HG02973 (cell line): ENCODE measurements around the gene RIC1.
"Not testable (repeated sequence)": the region's sequence is repeated elsewhere in the genome, so short reads cannot be mapped to it uniquely, and the experiment has no call there.

Experiments used
- ATAC-seq: cut with Tn5 transposase; IDR thresholded peaks from one replicate; pipeline ENCODE4 v1.9.1; 2021; ENCODE audit warnings: moderate library complexity; ENCODE audit not compliant: unreplicated experiment

RIC1 gene

DNA sequence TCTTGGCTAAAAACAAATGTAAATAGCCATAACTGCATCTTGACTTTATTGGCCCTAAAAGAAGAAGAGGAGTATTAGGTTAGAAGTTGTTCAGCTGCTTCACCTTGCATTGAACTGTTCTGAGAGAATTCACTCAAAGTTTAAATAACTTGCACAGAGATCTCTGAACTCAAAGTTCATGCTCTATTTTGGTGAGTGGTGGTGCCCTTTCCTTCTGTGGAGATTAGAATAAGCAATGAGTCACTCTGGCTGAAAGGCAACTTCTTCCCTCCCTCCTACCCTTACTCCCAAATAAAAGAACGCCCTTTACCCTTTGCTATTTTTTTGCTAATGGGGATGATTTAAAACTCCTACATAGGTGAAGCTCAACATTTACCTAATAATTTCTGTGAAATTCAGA lies 155.1 kb downstream of the RIC1 start:
- ATAC-seq, result no peak

GRCh38 chr9:5784526-5785315 lies 155.8 kb downstream of the RIC1 start:
- no peak for ATAC-seq

DNA sequence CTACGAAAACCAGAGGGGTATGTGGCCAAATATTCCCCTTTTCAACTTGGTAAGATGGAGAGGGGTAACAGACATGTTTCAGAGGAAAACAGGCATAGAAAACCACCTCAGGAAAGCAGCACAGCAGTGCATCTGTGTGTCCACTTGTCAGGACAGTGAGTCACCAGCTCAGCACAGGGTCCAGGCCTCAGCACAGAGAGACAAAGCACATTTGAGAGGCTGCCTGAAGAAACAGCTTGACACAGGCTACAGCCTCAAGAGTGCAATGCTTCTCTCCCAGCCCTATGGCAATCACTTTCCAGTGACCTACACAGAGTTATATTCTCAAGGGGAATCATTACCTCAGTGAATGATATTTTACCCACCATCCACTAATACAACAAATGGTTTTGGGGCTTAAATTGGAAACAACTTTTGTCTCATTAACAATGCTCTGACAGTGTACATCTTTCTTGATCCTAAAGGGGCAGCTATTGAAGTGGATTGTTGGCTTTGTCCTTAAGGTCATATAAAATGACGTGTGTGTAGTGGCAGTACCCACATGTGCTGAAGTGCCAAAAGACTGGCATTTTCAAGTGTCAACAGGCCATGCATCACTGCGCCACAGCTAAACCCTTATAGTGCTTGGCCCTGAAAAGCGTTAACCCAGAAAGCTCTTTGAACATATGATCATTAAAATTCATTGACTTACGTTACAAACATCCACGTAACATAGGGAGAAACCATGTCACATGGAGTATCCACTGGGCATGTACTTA lies 157.6 kb downstream of the RIC1 start:
- no peak for ATAC-seq

GRCh38 chr9:5787220-5787619 lies 158.3 kb downstream of the RIC1 start:
- no peak for ATAC-seq

GRCh38 chr9:5787759-5788302 lies 158.9 kb downstream of the RIC1 start:
- ATAC-seq, result no peak

DNA sequence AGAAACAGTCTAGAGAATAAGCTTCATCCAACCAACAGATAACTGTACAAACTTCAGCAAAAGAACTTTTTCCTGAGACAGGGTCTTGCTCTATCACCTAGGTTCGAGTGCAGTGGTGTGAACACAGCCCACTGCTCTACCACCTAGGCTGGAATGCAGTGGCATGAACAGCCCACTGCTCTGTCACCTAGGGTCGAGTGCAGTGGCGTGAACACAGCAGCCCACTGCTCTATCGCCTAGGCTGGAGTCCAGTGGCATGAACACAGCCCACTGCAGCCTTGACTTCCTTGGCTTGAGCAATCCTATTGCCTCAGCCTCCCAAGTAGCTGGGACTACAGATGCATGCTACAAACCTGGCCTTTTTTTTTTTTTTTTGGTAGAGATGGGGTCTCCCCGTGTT lies 160.6 kb downstream of the RIC1 start:
- ATAC-seq, result no peak

- ATAC-seq, result no peak
Observed at GRCh38 chr9:5790923-5791322, 162.0 kb downstream of the RIC1 start.

- ATAC-seq, result no peak
Observed at GRCh38 chr9:5791870-5792269, 163.0 kb downstream of the RIC1 start.

GRCh38 chr9:5793812-5794211 lies 164.9 kb downstream of the RIC1 start:
- no peak for ATAC-seq

GRCh38 chr9:5796298-5796697 lies 167.4 kb downstream of the RIC1 start:
- no peak for ATAC-seq

DNA sequence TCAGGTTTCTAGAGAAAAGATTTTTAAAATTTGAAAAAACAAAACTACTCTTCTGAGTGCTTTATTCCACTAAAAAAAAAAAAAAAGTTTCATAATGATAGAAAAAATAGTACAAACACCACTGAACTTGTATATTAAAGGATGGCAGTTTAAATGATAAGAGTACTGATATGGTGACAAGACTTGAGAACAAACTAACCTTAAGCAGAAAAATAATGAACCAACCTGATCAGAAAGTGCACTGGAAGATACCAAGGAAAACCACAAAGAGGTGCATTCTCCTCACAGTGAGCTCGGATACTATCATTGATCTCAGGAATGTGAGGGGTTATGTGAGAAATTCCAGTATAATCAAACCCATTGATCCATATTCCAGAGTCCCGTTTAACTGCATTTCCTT lies 169.7 kb downstream of the RIC1 start:
- ATAC-seq, result no peak

- no peak for ATAC-seq
Observed at GRCh38 chr9:5799314-5799713, 170.4 kb downstream of the RIC1 start.

GRCh38 chr9:5800378-5800777 lies 171.5 kb downstream of the RIC1 start:
- not testable (repeated sequence) for ATAC-seq

DNA sequence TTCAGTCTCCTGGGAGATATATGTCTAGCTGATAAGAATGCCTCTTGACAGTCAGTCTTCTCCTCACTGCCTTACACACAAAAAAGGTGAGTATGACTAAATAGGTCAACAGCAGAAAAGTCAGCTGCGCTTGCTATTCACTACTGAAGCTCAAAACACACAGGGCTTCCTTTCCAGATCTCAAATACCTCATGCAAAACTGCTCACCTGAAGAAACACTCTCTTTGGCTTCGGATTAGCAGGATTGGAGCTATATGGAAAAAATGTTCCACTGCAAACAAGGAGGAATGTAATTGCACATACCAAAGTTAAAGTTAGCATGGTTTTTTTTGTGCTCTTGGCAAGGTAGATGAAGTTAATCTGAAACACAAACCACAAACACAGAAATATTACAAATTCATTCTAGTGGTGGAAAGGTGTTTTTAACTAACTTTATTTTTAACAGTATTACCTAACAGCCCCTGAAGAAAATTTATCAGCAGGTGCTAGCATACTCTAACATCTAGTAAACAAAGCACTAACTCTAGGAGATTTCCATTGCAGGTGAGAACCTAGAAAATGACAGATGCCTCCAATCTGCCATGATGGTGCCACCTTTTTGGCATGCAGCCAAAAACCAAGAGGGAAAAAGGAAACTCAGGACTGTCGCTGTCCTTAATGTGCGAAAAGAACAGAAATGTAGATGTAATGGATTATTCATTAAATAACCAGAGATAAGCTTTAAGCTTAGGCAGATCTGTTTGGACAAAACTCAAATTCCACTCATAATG lies 172.2 kb downstream of the RIC1 start:
- ATAC-seq, result no peak

DNA sequence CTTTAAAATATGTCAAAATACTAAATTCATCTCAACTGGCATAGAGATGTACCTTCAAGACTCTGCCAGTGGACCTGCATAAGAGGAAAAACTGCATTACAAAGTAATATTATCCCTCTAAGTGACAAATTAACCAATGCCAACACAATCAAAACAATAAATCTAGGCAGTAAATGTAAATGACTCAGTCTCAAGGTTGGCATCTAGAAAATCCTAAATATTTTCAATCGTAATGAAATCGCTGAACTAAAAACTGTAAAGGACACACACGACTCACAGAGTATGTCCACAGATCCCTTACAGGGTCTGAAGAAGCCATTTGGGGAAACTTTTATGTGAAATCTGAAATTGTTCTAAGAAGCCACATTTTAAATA lies 172.8 kb downstream of the RIC1 start:
- ATAC-seq, result no peak

- no peak for ATAC-seq
Observed at GRCh38 chr9:5805478-5805877, 176.6 kb downstream of the RIC1 start.

DNA sequence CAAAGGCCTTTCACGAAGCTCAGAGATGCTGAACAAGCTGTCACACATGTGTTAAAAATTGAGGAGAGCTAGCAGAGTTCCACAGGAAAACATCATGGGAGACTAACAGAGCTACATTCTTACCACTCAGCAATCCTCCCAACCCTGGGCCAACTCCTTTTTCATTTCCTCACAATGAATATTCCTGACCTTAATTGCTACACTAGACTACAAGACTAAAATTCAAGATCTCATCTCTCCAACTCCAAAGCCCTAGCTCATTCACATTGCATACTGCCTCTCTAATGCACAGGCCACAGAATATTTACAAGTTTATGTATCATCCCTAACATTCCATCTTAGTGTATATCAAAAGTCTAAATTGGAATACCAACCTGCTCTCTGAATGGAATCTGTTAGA lies 182.8 kb downstream of the RIC1 start:
- no peak for ATAC-seq

- ATAC-seq, result no peak
Observed at GRCh38 chr9:5813824-5814223, 184.9 kb downstream of the RIC1 start.

- no peak for ATAC-seq
Observed at GRCh38 chr9:5815461-5815860, 186.6 kb downstream of the RIC1 start.

DNA sequence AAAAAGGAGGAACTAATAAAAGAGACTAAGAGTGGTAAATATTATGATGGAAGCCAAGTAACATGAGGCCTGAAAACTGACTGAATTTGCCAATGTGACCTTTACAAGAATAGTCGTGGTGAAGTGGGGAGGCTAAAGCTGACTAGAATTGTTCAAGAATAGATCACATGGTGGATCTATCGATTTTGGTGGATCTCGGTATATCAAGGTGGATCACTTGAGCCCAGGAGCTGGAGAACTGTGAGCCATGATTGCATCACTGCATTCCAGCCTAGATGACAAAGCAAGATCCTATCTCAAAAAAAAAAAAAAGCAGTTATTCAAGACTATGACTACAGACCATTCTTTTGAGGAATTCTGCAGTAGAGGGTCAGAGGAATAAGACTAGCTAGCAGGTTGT lies 189.0 kb downstream of the RIC1 start:
- no peak for ATAC-seq

- ATAC-seq, result no peak
Observed at GRCh38 chr9:5818424-5819142, 189.7 kb downstream of the RIC1 start.
